A549 (cell line): ENCODE results near the gene TRIM26. TPM values are rescaled to one million over a fixed set of nuclear protein-coding genes. Genes with fewer than 3 reads are reported as not detected.

Experiments
- ATAC-seq, 2 experiments: fragments of 200-7000 bp in 1 of 2; fragments of >200 bp in 1 of 2; cut with Nextera tagmentation in 1 of 2; cut with Tn5 transposase in 1 of 2; 3 replicates each; pipeline versions ENCODE4 v1.8.0 to v1.9.1; 2018 to 2020; ENCODE audit warnings: mild to moderate bottlenecking in 1 of 2, moderate library complexity in 1 of 2
- CTCF ChIA-PET: fragments of 300-600 bp; sonication (Branson Sonifier 250); formaldehyde crosslinking; extraction: SDS; loops from one replicate; lab custom pipeline; 2021; ENCODE audit warnings: antibody characterized with exemption, inconsistent platforms; lab: Yijun Ruan, JAX
- POLR2A ChIA-PET: fragments of 350-600 bp; formaldehyde crosslinking; extraction: SDS; loops from one replicate; lab custom pipeline; 2021; ENCODE audit warnings: antibody characterized with exemption, inconsistent platforms; lab: Yijun Ruan, JAX
- DNase-seq, 2 experiments: peaks; one replicate each; pipeline versions ENCODE4 v3.0.0 to v3.0.0-alpha.2; 2011 to 2016; ENCODE audit warnings: low read depth in 1 of 2, low spot score in 1 of 2
- FAIRE-seq: peaks from 2 replicates; lab custom pipeline; 2011; peaks lifted over from hg19 to GRCh38; lab: Jason Lieb, UNC
- H3K27ac ChIP-seq, 2 experiments: fragments of >200 bp; sonication (Bioruptor Twin); formaldehyde crosslinking; 3 replicates each; pipeline ENCODE4 v1.5.1; 2016 to 2017
- H3K4me1 ChIP-seq: fragments of >200 bp; sonication (Bioruptor Twin); formaldehyde crosslinking; 3 replicates; pipeline ENCODE4 v1.6.1; 2016
- H3K4me2 ChIP-seq: fragments of >200 bp; sonication (Bioruptor Twin); formaldehyde crosslinking; 3 replicates; pipeline ENCODE4 v1.6.1; 2016
- H3K4me3 ChIP-seq: fragments of >200 bp; sonication (Bioruptor Twin); formaldehyde crosslinking; 3 replicates; pipeline ENCODE4 v1.5.1; 2016
- H3K9me3 ChIP-seq: fragments of >200 bp; sonication (Bioruptor Twin); formaldehyde crosslinking; 3 replicates; pipeline ENCODE4 v1.6.1; 2016
- BHLHE40 ChIP-seq: IDR thresholded peaks from 2 replicates; pipeline ENCODE4 v1.6.1; 2012; ENCODE audit warnings: low read depth, low read length, inconsistent platforms
- CBX2 ChIP-seq: fragments of 200-600 bp; sonication (generic); IDR thresholded peaks from 2 replicates; pipeline ENCODE4 v1.6.1; 2016; ENCODE audit warnings: low read depth, mild to moderate bottlenecking, borderline replicate concordance
- CEBPB ChIP-seq, 2 experiments: fragments of >200 bp in 1 of 2; sonication (Bioruptor Twin) in 1 of 2; formaldehyde crosslinking in 1 of 2; IDR thresholded peaks; 2 replicates each; pipeline ENCODE4 v1.6.1; 2012 to 2016
- EHF ChIP-seq: fragments of 250-450 bp; sonication (Bioruptor Pico); IDR thresholded peaks from 2 replicates; pipeline ENCODE4 v1.5.0; 2020; ENCODE audit warnings: mild to moderate bottlenecking
- EP300 ChIP-seq, 2 experiments: fragments of >200 bp; sonication (Bioruptor Twin); formaldehyde crosslinking; IDR thresholded peaks; 2 replicates in 1 of 2; 3 replicates in 1 of 2; pipeline ENCODE4 v1.6.1; 2016 to 2017
- ESRRA ChIP-seq: fragments of 150-350 bp; IDR thresholded peaks from 2 replicates; pipeline ENCODE4 v1.6.1; 2014; ENCODE audit warnings: mild to moderate bottlenecking, low read length, borderline replicate concordance
- FOSL2 ChIP-seq, 2 experiments: fragments of 450-650 bp in 1 of 2; fragments of >200 bp in 1 of 2; sonication (Bioruptor Twin) in 1 of 2; formaldehyde crosslinking; IDR thresholded peaks; 2 replicates each; pipeline versions ENCODE4 v1.5.0 to v1.6.1; 2016 to 2020; ENCODE audit warnings: mild to moderate bottlenecking in 1 of 2, moderate library complexity in 1 of 2
- HOXA7 ChIP-seq: fragments of 250-450 bp; sonication (Bioruptor Pico); IDR thresholded peaks from 2 replicates; pipeline ENCODE4 v1.5.0; 2020; ENCODE audit warnings: mild to moderate bottlenecking, moderate library complexity
- KDM5A ChIP-seq: fragments of 200-600 bp; sonication (generic); IDR thresholded peaks from 2 replicates; pipeline ENCODE4 v1.6.1; 2016; ENCODE audit warnings: antibody characterized with exemption, mild to moderate bottlenecking
- NR3C1 ChIP-seq: fragments of >200 bp; sonication (Bioruptor Twin); formaldehyde crosslinking; IDR thresholded peaks from 3 replicates; pipeline ENCODE4 v1.6.1; 2017
- POLR2A ChIP-seq: IDR thresholded peaks from 2 replicates; pipeline ENCODE4 v1.6.1; 2012; ENCODE audit warnings: mild to moderate bottlenecking, low read length
- TFCP2L1 ChIP-seq: fragments of 250-450 bp; sonication (Bioruptor Pico); IDR thresholded peaks from 2 replicates; pipeline ENCODE4 v1.5.0; 2021; ENCODE audit warnings: mild to moderate bottlenecking
- WGBS: methylation state at CpG from one replicate; pipeline ENCODE4 v1.1.6; 2017; ENCODE audit errors: missing lambda C conversion rate; 5-methylcytosine and 5-hydroxymethylcytosine counted together
- polyA plus RNA-seq, 4 experiments: library from polyadenylated mRNA; depleted of rRNA in 3 of 4; stranded (reverse); fragments of >200 nt; fragmentation: RNase III in 1 of 4; extraction: RNeasy Plus Mini Kit Qiagen cat#74134 plus additional on column Dnase treatment in 1 of 4; gene quantifications; 2 replicates in 3 of 4; 3 replicates in 1 of 4; pipeline ENCODE4 v1.2.3, GENCODE V29; 2011 to 2017
- TF ChIP-seq, protein P1 (sequence below): fragments of >200 bp; sonication (Bioruptor Twin); formaldehyde crosslinking; IDR thresholded peaks from 3 replicates; pipeline ENCODE4 v1.6.1; 2016
- TF ChIP-seq, protein P2 (sequence below): fragments of 450-650 bp; IDR thresholded peaks from 2 replicates; pipeline ENCODE4 v1.6.1; 2014; ENCODE audit warnings: antibody characterized with exemption
- TF ChIP-seq, protein P3 (sequence below): fragments of 250-450 bp; sonication (Bioruptor Pico); IDR thresholded peaks from 2 replicates; pipeline ENCODE4 v1.5.0; 2021; ENCODE audit warnings: mild to moderate bottlenecking, moderate library complexity, borderline replicate concordance
- TF ChIP-seq, protein P4 (sequence below): fragments of 150-350 bp; IDR thresholded peaks from 2 replicates; pipeline ENCODE4 v1.6.1; 2014; ENCODE audit warnings: low read depth, mild to moderate bottlenecking, low read length
- TF ChIP-seq, protein P5 (sequence below): IDR thresholded peaks from 2 replicates; pipeline ENCODE4 v1.6.1; 2012

TRIM26 gene
- polyA plus RNA-seq, 2 of the 4 experiments (the other 2 are of a cell fraction): 30.4 TPM

DNA sequence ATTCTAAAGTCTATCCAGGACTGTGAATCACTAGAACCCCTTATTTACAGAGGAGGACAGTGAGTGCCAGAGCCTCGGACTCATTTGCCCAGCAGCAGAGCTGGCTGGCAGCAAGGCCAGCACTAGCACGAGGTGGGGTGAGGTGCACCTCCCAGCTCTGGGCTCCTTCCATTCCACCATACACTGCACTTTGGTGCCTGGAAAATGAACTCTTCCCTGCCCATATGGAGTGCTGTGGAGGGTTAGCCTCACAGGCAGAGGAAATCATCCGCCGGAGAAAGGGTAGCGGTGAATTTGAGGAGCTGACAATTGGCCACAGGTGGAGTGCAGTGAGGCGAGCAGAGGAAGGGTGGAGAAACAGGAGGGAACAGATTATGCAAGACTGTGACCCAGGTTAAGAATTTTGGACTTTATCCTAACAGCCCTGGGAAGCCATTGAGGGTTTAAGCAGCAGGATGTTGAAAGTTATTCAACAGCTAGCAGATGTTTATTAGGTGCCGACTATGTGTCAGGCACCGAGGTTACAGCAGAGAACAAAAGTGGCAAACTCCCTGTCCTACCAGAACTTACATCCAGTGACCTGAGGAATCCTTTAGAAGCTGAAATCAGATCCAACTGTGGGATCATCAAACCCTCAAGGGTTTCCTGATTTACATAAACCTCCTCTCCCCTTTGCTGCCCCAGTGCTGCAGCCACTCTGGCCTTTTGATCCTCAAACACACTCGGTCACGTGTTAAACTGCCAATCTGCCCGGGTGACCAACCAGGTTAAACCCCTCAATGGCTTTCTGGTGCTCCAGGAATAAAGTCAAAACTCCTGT is 6.2 kb downstream of the TRIM26 start:
- DNase-seq (peak in 1 of 2 experiments; percentile 41), FAIRE-seq (no peak), ATAC-seq (peak; percentile 68 to 77; a peak in 5 of 6 replicates)
- peaks cover 77% of the 10 kb centered on the region for H3K4me1 ChIP-seq
- no peaks in the 10 kb centered on the region for H3K9me3 ChIP-seq
- H3K27ac ChIP-seq: peak overlapping the region; percentile 78
- ChIA-PET POLR2A (interaction anchor here (1.2 kb wide), 1 partner anchor 12 kb away, joined by 3 read pairs; no protein-coding TSS in a partner anchor), CTCF (interaction anchor here (1.2 kb wide), 1 partner anchor 12 kb away, joined by 6 read pairs; no protein-coding TSS in a partner anchor)
- no peak for TF ChIP-seq POLR2A
- no peak for TF ChIP-seq ESRRA
- TF ChIP-seq CEBPB (IDR thresholded peaks at IDR 0.05): peak in 1 of 2 experiments; percentile 39; a peak in 3 of 4 replicates
- no peak for TF ChIP-seq KDM5A
- TF ChIP-seq, protein P1, sequence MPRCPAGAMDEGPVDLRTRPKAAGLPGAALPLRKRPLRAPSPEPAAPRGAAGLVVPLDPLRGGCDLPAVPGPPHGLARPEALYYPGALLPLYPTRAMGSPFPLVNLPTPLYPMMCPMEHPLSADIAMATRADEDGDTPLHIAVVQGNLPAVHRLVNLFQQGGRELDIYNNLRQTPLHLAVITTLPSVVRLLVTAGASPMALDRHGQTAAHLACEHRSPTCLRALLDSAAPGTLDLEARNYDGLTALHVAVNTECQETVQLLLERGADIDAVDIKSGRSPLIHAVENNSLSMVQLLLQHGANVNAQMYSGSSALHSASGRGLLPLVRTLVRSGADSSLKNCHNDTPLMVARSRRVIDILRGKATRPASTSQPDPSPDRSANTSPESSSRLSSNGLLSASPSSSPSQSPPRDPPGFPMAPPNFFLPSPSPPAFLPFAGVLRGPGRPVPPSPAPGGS: no peak
- no peak for TF ChIP-seq FOSL2 (IDR thresholded peaks at IDR 0.05)
- TF ChIP-seq FOSL2 (CRISPR knock-in tag; IDR thresholded peaks at IDR 0.05): no peak
- TF ChIP-seq, protein P2, sequence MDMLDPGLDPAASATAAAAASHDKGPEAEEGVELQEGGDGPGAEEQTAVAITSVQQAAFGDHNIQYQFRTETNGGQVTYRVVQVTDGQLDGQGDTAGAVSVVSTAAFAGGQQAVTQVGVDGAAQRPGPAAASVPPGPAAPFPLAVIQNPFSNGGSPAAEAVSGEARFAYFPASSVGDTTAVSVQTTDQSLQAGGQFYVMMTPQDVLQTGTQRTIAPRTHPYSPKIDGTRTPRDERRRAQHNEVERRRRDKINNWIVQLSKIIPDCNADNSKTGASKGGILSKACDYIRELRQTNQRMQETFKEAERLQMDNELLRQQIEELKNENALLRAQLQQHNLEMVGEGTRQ: peak; percentile 33; the same call in 1 of the 2 replicates
- no peak for TF ChIP-seq CBX2
- TF ChIP-seq TFCP2L1 (CRISPR knock-in tag): no peak
- TF ChIP-seq, protein P3, sequence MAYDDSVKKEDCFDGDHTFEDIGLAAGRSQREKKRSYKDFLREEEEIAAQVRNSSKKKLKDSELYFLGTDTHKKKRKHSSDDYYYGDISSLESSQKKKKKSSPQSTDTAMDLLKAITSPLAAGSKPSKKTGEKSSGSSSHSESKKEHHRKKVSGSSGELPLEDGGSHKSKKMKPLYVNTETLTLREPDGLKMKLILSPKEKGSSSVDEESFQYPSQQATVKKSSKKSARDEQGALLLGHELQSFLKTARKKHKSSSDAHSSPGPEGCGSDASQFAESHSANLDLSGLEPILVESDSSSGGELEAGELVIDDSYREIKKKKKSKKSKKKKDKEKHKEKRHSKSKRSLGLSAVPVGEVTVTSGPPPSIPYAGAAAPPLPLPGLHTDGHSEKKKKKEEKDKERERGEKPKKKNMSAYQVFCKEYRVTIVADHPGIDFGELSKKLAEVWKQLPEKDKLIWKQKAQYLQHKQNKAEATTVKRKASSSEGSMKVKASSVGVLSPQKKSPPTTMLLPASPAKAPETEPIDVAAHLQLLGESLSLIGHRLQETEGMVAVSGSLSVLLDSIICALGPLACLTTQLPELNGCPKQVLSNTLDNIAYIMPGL (CRISPR knock-in tag): no peak
- TF ChIP-seq BHLHE40: no peak
- TF ChIP-seq NR3C1: no peak
- no peak for TF ChIP-seq EHF (CRISPR knock-in tag)
- no peak overlapping the region for H3K4me3 ChIP-seq
- WGBS: 37% methylated on average over 10 of the region's 11 CpGs
- peak overlapping the region; percentile 74 for H3K4me2 ChIP-seq

DNA sequence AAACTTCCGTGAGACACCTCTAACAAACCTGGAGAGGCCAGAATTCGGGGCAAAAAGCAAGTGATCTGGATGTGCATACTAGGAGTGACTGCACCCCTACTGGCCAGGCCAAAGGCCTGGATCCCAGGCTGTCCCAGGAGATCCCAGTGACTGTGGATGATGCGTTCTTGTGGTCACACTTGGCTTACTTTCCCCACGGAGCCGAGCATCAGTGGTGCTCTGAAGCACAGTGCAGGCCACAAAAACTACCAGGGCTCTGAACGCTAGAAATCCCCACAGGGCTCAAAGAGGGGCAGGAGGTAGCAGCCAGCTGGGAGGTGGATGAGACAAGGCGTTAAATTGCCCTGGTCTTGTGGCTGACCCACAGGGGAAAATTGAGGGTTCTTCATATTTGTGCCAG is 7.1 kb downstream of the TRIM26 start:
- ChIA-PET CTCF (interaction anchor here (1.2 kb wide), 2 partner anchors 13 to 36 kb away, joined by 3 to 6 read pairs; no protein-coding TSS in a partner anchor), POLR2A (no interaction called here)
- Histone ChIP-seq H3K4me2 (peak overlapping the region; percentile 74), H3K4me3 (no peak overlapping the region), H3K27ac (peak overlapping the region; percentile 78), H3K4me1 (peaks cover 76% of the 10 kb centered on the region), H3K9me3 (no peaks in the 10 kb centered on the region)
- ATAC-seq (peak in 1 of 2 experiments; percentile 39; a peak in 3 of 6 replicates), FAIRE-seq (no peak), DNase-seq (no peak)
- WGBS: 84% methylated on average over 7 of the region's 7 CpGs
- TF ChIP-seq HOXA7 (CRISPR knock-in tag) (no peak), NR3C1 (no peak), EP300 (IDR thresholded peaks at IDR 0.05) (no peak), CEBPB (IDR thresholded peaks at IDR 0.05) (no peak)
- TF ChIP-seq, protein P4, sequence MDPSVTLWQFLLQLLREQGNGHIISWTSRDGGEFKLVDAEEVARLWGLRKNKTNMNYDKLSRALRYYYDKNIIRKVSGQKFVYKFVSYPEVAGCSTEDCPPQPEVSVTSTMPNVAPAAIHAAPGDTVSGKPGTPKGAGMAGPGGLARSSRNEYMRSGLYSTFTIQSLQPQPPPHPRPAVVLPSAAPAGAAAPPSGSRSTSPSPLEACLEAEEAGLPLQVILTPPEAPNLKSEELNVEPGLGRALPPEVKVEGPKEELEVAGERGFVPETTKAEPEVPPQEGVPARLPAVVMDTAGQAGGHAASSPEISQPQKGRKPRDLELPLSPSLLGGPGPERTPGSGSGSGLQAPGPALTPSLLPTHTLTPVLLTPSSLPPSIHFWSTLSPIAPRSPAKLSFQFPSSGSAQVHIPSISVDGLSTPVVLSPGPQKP: no peak
- TF ChIP-seq, protein P5, sequence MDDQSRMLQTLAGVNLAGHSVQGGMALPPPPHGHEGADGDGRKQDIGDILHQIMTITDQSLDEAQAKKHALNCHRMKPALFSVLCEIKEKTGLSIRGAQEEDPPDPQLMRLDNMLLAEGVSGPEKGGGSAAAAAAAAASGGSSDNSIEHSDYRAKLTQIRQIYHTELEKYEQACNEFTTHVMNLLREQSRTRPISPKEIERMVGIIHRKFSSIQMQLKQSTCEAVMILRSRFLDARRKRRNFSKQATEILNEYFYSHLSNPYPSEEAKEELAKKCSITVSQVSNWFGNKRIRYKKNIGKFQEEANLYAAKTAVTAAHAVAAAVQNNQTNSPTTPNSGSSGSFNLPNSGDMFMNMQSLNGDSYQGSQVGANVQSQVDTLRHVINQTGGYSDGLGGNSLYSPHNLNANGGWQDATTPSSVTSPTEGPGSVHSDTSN: no peak
- TF ChIP-seq, all 56 proteins: peak for 0
